HFFc6 (cell line): ENCODE results near the gene SMIM32. TPM values are rescaled to one million over a fixed set of nuclear protein-coding genes. Genes with fewer than 3 reads are reported as not detected.
A peak's percentile ranks its signal among the peaks of the same experiment; 100 is the strongest.

ENCODE experiments used
- DNase-seq: peaks from one replicate; pipeline ENCODE4 v3.0.0-alpha.2; 2018
- H3K27ac Mint-ChIP-seq: 2 replicates; pipeline ENCODE4 v1.8.0; 2020; ENCODE audit warnings: mild to moderate bottlenecking, mixed read lengths
- H3K27me3 Mint-ChIP-seq: 2 replicates; pipeline ENCODE4 v1.8.0; 2021; ENCODE audit warnings: mild to moderate bottlenecking, moderate library complexity, mixed read lengths; ENCODE audit not compliant: insufficient read depth
- H3K36me3 Mint-ChIP-seq: 2 replicates; pipeline ENCODE4 v1.8.0; 2021; ENCODE audit warnings: low read depth, mixed read lengths
- H3K4me1 Mint-ChIP-seq: 2 replicates; pipeline ENCODE4 v1.8.0; 2020; ENCODE audit warnings: low read depth, mixed read lengths
- H3K4me3 Mint-ChIP-seq: 2 replicates; pipeline ENCODE4 v1.8.0; 2020; ENCODE audit warnings: mild to moderate bottlenecking, moderate library complexity, mixed read lengths
- H3K9me3 Mint-ChIP-seq: 2 replicates; pipeline ENCODE4 v1.8.0; 2020; ENCODE audit warnings: mild to moderate bottlenecking, mixed read lengths
- CTCF ChIP-seq: fragments of 200-600 bp; sonication (generic); IDR thresholded peaks from 2 replicates; pipeline ENCODE4 v1.5.0; 2021; ENCODE audit warnings: antibody characterized with exemption, mild to moderate bottlenecking
- long read RNA-seq: library from polyadenylated mRNA; unstranded; transcript quantifications from one replicate; pipeline ENCODE4 v2.0.0, GENCODE V29; 2019
- total RNA-seq, 6 experiments: library from RNA; stranded (reverse); fragmentation: NEBNext Ultra II Directional; extraction: Animal tissue kit (Norgen Biotek cat#: 25700); gene quantifications; 2 replicates in 1 of 6; 3 replicates in 5 of 6; pipeline ENCODE4 v1.2.3, GENCODE V29; 2021

SMIM32 gene
- not detected for total RNA-seq
- long read RNA-seq, result 0 reads

- H3K36me3 Mint-ChIP-seq, result peaks cover 12% of the 10 kb centered on the region
- peaks cover 43% of the 10 kb centered on the region for H3K27me3 Mint-ChIP-seq
- H3K4me1 Mint-ChIP-seq, result peaks cover 5% of the 10 kb centered on the region; the same call in 1 of the 2 replicates
- no peak within 1 kb of the TSS for H3K27ac Mint-ChIP-seq
- H3K9me3 Mint-ChIP-seq, result no peaks in the 10 kb centered on the region
- no peak for TF ChIP-seq CTCF
- peak within 1 kb of the TSS; percentile 40 for H3K4me3 Mint-ChIP-seq
- DNase-seq, result no peak
Observed at GRCh38 chr5:136192526-136193321, at the start of gene SMIM32. Gene SMIM32 (minus strand): TSS chr5:136193162. CDS start chr5:136192524, 638 bp downstream.

- Mint-ChIP-seq H3K27me3 (peaks cover 31% of the 10 kb centered on the region), H3K4me3 (no peak overlapping the region), H3K9me3 (no peaks in the 10 kb centered on the region), H3K36me3 (no peaks in the 10 kb centered on the region), H3K27ac (no peak overlapping the region), H3K4me1 (no peaks in the 10 kb centered on the region)
- no peak for TF ChIP-seq CTCF
- no peak for DNase-seq
Observed at GRCh38 chr5:136242611-136243010, 49.6 kb upstream of the SMIM32 start.

GRCh38 chr5:136242136-136242535 lies 49.2 kb upstream of the SMIM32 start:
- no peak for DNase-seq
- H3K9me3 Mint-ChIP-seq, result no peaks in the 10 kb centered on the region
- H3K4me1 Mint-ChIP-seq, result no peaks in the 10 kb centered on the region
- no peaks in the 10 kb centered on the region for H3K36me3 Mint-ChIP-seq
- no peak overlapping the region for H3K4me3 Mint-ChIP-seq
- TF ChIP-seq CTCF, result no peak
- peaks cover 27% of the 10 kb centered on the region for H3K27me3 Mint-ChIP-seq
- H3K27ac Mint-ChIP-seq, result no peak overlapping the region

GRCh38 chr5:136240894-136241293 lies 47.9 kb upstream of the SMIM32 start:
- no peak overlapping the region for H3K4me3 Mint-ChIP-seq
- no peak for TF ChIP-seq CTCF
- H3K27ac Mint-ChIP-seq, result no peak overlapping the region
- DNase-seq, result no peak
- H3K9me3 Mint-ChIP-seq, result no peaks in the 10 kb centered on the region
- no peaks in the 10 kb centered on the region for H3K36me3 Mint-ChIP-seq
- H3K4me1 Mint-ChIP-seq, result no peaks in the 10 kb centered on the region
- peaks cover 28% of the 10 kb centered on the region for H3K27me3 Mint-ChIP-seq

- TF ChIP-seq CTCF, result no peak
- Mint-ChIP-seq H3K4me1 (peaks cover 6% of the 10 kb centered on the region; the same call in 1 of the 2 replicates), H3K9me3 (no peaks in the 10 kb centered on the region), H3K36me3 (no peaks in the 10 kb centered on the region), H3K27ac (no peak overlapping the region), H3K4me3 (no peak overlapping the region), H3K27me3 (peaks cover 8% of the 10 kb centered on the region)
- no peak for DNase-seq
Observed at GRCh38 chr5:136236479-136237083, 43.6 kb upstream of the SMIM32 start.
